Smooth muscle cell (in vitro differentiated cells): ENCODE results near the gene PHF23. TPM values are rescaled to one million over a fixed set of nuclear protein-coding genes. Genes with fewer than 3 reads are reported as not detected.
A peak's percentile ranks its signal among the peaks of the same experiment; 100 is the strongest.

ENCODE experiments used
- DNase-seq: peaks from one replicate; lab custom pipeline; 2025; ENCODE audit not compliant: unreplicated experiment; lab: John Stamatoyannopoulos, UW
- H2AFZ ChIP-seq: fragments of 200-600 bp; sonication (generic); 2 replicates; pipeline ENCODE4 v1.6.0; 2016; ENCODE audit warnings: antibody characterized with exemption, low read depth, mild to moderate bottlenecking
- H3F3A ChIP-seq: fragments of 200-600 bp; sonication (generic); 2 replicates; pipeline ENCODE4 v1.6.0; 2017; ENCODE audit warnings: antibody characterized with exemption, low read depth
- H3K27ac ChIP-seq: fragments of 200-600 bp; sonication (generic); 2 replicates; pipeline ENCODE4 v1.5.1; 2016; ENCODE audit warnings: low read depth, mild to moderate bottlenecking
- H3K27me3 ChIP-seq: fragments of 200-600 bp; sonication (generic); 2 replicates; pipeline ENCODE4 v1.6.1; 2016; ENCODE audit warnings: low read depth, mild to moderate bottlenecking
- H3K36me3 ChIP-seq: fragments of 200-600 bp; sonication (generic); 2 replicates; pipeline ENCODE4 v1.5.1; 2016; ENCODE audit warnings: low read depth
- H3K4me1 ChIP-seq: fragments of 200-600 bp; sonication (generic); 2 replicates; pipeline ENCODE4 v1.5.1; 2016; ENCODE audit warnings: low read depth
- H3K4me2 ChIP-seq: fragments of 200-600 bp; sonication (generic); 2 replicates; pipeline ENCODE4 v1.6.0; 2016; ENCODE audit warnings: mild to moderate bottlenecking
- H3K4me3 ChIP-seq: fragments of 200-600 bp; sonication (generic); 2 replicates; pipeline ENCODE4 v1.5.1; 2016; ENCODE audit warnings: mild to moderate bottlenecking
- H3K79me2 ChIP-seq: fragments of 200-600 bp; sonication (generic); 2 replicates; pipeline ENCODE4 v1.6.0; 2016; ENCODE audit warnings: low read depth, mild to moderate bottlenecking
- H3K9ac ChIP-seq: fragments of 200-600 bp; sonication (generic); 2 replicates; pipeline ENCODE4 v1.6.0; 2016; ENCODE audit warnings: low read depth
- H3K9me3 ChIP-seq: fragments of 200-600 bp; sonication (generic); replicated peaks from 2 replicates; pipeline ENCODE4 v1.5.1; 2016; ENCODE audit warnings: low read depth
- H4K20me1 ChIP-seq: fragments of 200-600 bp; sonication (generic); 2 replicates; pipeline ENCODE4 v1.6.0; 2016; ENCODE audit warnings: low read depth
- CTCF ChIP-seq: fragments of 200-600 bp; sonication (generic); IDR thresholded peaks from 2 replicates; pipeline ENCODE4 v1.5.1; 2017; ENCODE audit warnings: borderline replicate concordance, mild to moderate bottlenecking, antibody characterized with exemption; ENCODE audit not compliant: insufficient read depth, poor library complexity, severe bottlenecking
- WGBS: methylation state at CpG from one replicate; pipeline ENCODE4 v1.1.7; 2016; ENCODE audit warnings: low lambda C conversion rate; 5-methylcytosine and 5-hydroxymethylcytosine counted together
- polyA plus RNA-seq: library from polyadenylated mRNA; unstranded; fragments of >200 nt; fragmentation: Nextera tagmentation; extraction: Ambion mirVana; gene quantifications from 2 replicates; pipeline ENCODE4 v1.2.1, GENCODE V29; 2016
- total RNA-seq: library from RNA; depleted of rRNA; stranded (reverse); fragments of >200 nt; gene quantifications from 2 replicates; pipeline ENCODE4 v1.2.3, GENCODE V29; 2014

PHF23 gene
- total and polyA plus RNA-seq, 2 experiments from 2014 or later = 33.8 to 48.5 TPM

- H3K4me2 ChIP-seq = no peak overlapping the region
- H3K9me3 ChIP-seq = no peaks in the 10 kb centered on the region
Measured at GRCh38 chr17:7283471-7284216, 44.4 kb upstream of the PHF23 start.

GRCh38 chr17:7282752-7283321 lies 43.6 kb upstream of the PHF23 start:
- Histone ChIP-seq H3K4me1 (no peaks in the 10 kb centered on the region), H2AFZ (no peak overlapping the region), H3K4me3 (no peak overlapping the region), H3K79me2 (no peaks in the 10 kb centered on the region), H3K36me3 (no peaks in the 10 kb centered on the region), H3K27me3 (peaks cover 14% of the 10 kb centered on the region), H3K9ac (no peak overlapping the region), H3K9me3 (no peaks in the 10 kb centered on the region), H4K20me1 (no peaks in the 10 kb centered on the region), H3K4me2 (no peak overlapping the region), H3K27ac (no peak overlapping the region), H3F3A (peaks cover 5% of the 10 kb centered on the region)
- no peak for DNase-seq
- WGBS = 86% methylated on average over 6 of the region's 6 CpGs
- no peak for TF ChIP-seq CTCF

More at GRCh38 chr17:7283471-7284216, 44.4 kb upstream of the PHF23 start:
- WGBS = 89% methylated on average over 18 of the region's 18 CpGs
- H3K27me3 ChIP-seq = peaks cover 14% of the 10 kb centered on the region
- no peaks in the 10 kb centered on the region for H3K36me3 ChIP-seq
- no peaks in the 10 kb centered on the region for H3K79me2 ChIP-seq
- H3F3A ChIP-seq = peaks cover 5% of the 10 kb centered on the region
- no peak overlapping the region for H3K27ac ChIP-seq
- no peaks in the 10 kb centered on the region for H4K20me1 ChIP-seq
- H3K9ac ChIP-seq = no peak overlapping the region
- H2AFZ ChIP-seq = no peak overlapping the region
- TF ChIP-seq CTCF = no peak
- DNase-seq = no peak
- no peaks in the 10 kb centered on the region for H3K4me1 ChIP-seq
- H3K4me3 ChIP-seq = no peak overlapping the region

GRCh38 chr17:7281953-7282751 lies 42.9 kb upstream of the PHF23 start:
- Histone ChIP-seq H2AFZ (peak overlapping the region; percentile 70), H3K27ac (no peak overlapping the region), H3K4me1 (no peaks in the 10 kb centered on the region), H3K9ac (no peak overlapping the region), H3K9me3 (no peaks in the 10 kb centered on the region), H3K4me3 (peak overlapping the region; percentile 47), H3F3A (peaks cover 5% of the 10 kb centered on the region), H3K4me2 (peak overlapping the region; percentile 87), H3K36me3 (no peaks in the 10 kb centered on the region), H3K79me2 (no peaks in the 10 kb centered on the region), H3K27me3 (peaks cover 14% of the 10 kb centered on the region), H4K20me1 (no peaks in the 10 kb centered on the region)
- WGBS = 4% methylated on average over 34 of the region's 43 CpGs
- no peak for DNase-seq
- no peak for TF ChIP-seq CTCF
